HEK293 (cell line): ENCODE results near the gene IGF2R.

ENCODE experiments used
- YY1 ChIP-seq: fragments of 450-650 bp; formaldehyde crosslinking; IDR thresholded peaks from 2 replicates; pipeline ENCODE4 v1.5.1; 2018; ENCODE audit warnings: missing biosample characterization, missing genetic modification characterization
- ZNF274 ChIP-seq, 2 experiments: fragments of 200-500 bp in 1 of 2; fragments of 450-650 bp in 1 of 2; sonication (Bioruptor generic) in 1 of 2; formaldehyde crosslinking in 1 of 2; IDR thresholded peaks; 2 replicates each; pipeline versions ENCODE4 v1.5.1 to v1.6.1; 2014 to 2016; ENCODE audit warnings: borderline replicate concordance in 1 of 2, inconsistent platforms in 1 of 2, low read length in 1 of 2, missing biosample characterization in 1 of 2, missing genetic modification characterization in 1 of 2
- ZNF366 ChIP-seq: fragments of 450-650 bp; formaldehyde crosslinking; conservative IDR thresholded peaks from 2 replicates; pipeline ENCODE4 v1.5.1; 2016; ENCODE audit warnings: missing biosample characterization, missing genetic modification characterization
- ZNF37A ChIP-seq: fragments of 450-650 bp; IDR thresholded peaks from 2 replicates; pipeline ENCODE4 v1.5.1; 2018; ENCODE audit warnings: missing biosample characterization, missing genetic modification characterization
- ZNF433 ChIP-seq: fragments of 450-650 bp; formaldehyde crosslinking; IDR thresholded peaks from 2 replicates; pipeline ENCODE4 v1.5.1; 2016; ENCODE audit warnings: missing biosample characterization, missing genetic modification characterization, low read depth
- ZNF600 ChIP-seq: fragments of 450-650 bp; formaldehyde crosslinking; IDR thresholded peaks from 2 replicates; pipeline ENCODE4 v1.5.1; 2016; ENCODE audit warnings: missing biosample characterization, missing genetic modification characterization
- TF ChIP-seq, protein P1 (sequence below): fragments of 450-650 bp; formaldehyde crosslinking; IDR thresholded peaks from 2 replicates; pipeline ENCODE4 v1.5.1; 2016; ENCODE audit warnings: missing biosample characterization, missing genetic modification characterization
- TF ChIP-seq, protein P2 (sequence below): fragments of 450-650 bp; formaldehyde crosslinking; IDR thresholded peaks from 2 replicates; pipeline ENCODE4 v1.5.1; 2016; ENCODE audit warnings: missing biosample characterization, missing genetic modification characterization
- TF ChIP-seq, protein P3 (sequence below): fragments of 450-650 bp; formaldehyde crosslinking; IDR thresholded peaks from 2 replicates; pipeline ENCODE4 v1.5.1; 2016; ENCODE audit warnings: missing biosample characterization, missing genetic modification characterization

DNA sequence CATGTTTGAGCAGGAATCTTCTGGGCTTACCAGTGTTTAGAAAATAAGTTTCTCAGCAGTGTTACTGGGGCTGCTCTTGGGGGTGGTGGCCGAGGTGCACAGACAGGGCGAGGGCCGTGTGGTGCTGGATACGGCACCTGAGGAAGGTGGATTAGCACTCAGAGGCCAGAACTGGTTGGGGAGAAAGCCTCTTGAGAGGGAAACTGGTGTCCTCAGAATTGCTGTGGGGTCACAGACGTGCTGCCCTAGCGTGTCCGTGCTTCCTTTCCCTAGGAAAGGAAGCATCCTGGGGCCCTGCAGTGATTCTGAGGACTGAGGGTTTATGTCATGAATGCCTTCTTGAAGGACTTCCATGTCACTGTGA lies 120.6 kb downstream of the IGF2R start:
- TF ChIP-seq ZNF600 (no peak), ZNF433 (tag by site-specific recombination) (no peak), YY1 (tag by site-specific recombination) (no peak), ZNF366 (tag by site-specific recombination) (no peak), ZNF274 (IDR thresholded peaks at IDR 0.05; ENCODE audit: low read length) (no peak), ZNF274 (tag by site-specific recombination; IDR thresholded peaks at IDR 0.05; ENCODE audit: borderline replicate concordance) (no peak), ZNF37A (tag by site-specific recombination) (no peak)
- TF ChIP-seq, protein P1, sequence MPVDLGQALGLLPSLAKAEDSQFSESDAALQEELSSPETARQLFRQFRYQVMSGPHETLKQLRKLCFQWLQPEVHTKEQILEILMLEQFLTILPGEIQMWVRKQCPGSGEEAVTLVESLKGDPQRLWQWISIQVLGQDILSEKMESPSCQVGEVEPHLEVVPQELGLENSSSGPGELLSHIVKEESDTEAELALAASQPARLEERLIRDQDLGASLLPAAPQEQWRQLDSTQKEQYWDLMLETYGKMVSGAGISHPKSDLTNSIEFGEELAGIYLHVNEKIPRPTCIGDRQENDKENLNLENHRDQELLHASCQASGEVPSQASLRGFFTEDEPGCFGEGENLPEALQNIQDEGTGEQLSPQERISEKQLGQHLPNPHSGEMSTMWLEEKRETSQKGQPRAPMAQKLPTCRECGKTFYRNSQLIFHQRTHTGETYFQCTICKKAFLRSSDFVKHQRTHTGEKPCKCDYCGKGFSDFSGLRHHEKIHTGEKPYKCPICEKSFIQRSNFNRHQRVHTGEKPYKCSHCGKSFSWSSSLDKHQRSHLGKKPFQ (tag by site-specific recombination) = no peak
- TF ChIP-seq, protein P2, sequence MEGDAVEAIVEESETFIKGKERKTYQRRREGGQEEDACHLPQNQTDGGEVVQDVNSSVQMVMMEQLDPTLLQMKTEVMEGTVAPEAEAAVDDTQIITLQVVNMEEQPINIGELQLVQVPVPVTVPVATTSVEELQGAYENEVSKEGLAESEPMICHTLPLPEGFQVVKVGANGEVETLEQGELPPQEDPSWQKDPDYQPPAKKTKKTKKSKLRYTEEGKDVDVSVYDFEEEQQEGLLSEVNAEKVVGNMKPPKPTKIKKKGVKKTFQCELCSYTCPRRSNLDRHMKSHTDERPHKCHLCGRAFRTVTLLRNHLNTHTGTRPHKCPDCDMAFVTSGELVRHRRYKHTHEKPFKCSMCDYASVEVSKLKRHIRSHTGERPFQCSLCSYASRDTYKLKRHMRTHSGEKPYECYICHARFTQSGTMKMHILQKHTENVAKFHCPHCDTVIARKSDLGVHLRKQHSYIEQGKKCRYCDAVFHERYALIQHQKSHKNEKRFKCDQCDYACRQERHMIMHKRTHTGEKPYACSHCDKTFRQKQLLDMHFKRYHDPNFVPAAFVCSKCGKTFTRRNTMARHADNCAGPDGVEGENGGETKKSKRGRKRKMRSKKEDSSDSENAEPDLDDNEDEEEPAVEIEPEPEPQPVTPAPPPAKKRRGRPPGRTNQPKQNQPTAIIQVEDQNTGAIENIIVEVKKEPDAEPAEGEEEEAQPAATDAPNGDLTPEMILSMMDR (tag by site-specific recombination) = no peak
- TF ChIP-seq, protein P3, sequence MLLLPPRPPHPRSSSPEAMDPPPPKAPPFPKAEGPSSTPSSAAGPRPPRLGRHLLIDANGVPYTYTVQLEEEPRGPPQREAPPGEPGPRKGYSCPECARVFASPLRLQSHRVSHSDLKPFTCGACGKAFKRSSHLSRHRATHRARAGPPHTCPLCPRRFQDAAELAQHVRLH (tag by site-specific recombination) = no peak
